ENCODE data around the gene CCDC57.

The CCDC57 gene

GRCh38 chr17:82056729-82057621 lies 155.7 kb downstream of the CCDC57 start:
- no peak for DNase-seq

DNA sequence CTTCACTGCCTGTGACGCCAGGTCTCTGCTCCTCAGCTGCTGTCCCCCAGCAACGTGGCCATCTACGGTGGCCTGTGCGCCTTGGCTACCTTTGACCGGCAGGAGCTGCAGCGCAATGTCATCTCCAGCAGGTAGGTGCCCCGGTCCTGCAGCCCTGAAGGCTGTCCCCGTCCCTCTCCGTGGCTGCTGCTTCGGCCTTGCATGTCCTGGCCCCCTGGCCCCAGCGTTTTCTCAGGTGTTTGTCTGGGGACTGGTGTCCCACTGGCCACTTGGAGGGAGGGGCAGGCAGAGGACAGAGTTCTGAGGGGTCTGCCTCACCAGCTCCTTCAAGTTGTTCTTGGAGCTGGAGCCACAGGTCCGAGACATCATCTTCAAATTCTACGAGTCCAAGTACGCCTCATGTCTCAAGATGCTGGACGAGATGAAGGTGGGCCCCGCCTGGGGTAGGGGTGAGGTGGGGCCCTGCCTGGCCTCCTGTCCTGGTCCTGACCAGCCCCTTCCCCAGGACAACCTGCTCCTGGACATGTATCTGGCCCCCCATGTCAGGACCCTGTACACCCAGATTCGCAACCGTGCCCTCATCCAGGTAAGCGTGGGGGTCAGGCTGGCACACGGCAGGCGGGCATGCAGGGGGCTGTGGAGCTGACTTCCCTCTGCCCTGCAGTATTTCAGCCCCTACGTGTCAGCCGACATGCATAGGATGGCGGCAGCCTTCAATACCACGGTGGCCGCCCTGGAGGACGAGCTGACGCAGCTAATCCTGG lies 156.5 kb downstream of the CCDC57 start:
- DNase-seq, result no peak

DNA sequence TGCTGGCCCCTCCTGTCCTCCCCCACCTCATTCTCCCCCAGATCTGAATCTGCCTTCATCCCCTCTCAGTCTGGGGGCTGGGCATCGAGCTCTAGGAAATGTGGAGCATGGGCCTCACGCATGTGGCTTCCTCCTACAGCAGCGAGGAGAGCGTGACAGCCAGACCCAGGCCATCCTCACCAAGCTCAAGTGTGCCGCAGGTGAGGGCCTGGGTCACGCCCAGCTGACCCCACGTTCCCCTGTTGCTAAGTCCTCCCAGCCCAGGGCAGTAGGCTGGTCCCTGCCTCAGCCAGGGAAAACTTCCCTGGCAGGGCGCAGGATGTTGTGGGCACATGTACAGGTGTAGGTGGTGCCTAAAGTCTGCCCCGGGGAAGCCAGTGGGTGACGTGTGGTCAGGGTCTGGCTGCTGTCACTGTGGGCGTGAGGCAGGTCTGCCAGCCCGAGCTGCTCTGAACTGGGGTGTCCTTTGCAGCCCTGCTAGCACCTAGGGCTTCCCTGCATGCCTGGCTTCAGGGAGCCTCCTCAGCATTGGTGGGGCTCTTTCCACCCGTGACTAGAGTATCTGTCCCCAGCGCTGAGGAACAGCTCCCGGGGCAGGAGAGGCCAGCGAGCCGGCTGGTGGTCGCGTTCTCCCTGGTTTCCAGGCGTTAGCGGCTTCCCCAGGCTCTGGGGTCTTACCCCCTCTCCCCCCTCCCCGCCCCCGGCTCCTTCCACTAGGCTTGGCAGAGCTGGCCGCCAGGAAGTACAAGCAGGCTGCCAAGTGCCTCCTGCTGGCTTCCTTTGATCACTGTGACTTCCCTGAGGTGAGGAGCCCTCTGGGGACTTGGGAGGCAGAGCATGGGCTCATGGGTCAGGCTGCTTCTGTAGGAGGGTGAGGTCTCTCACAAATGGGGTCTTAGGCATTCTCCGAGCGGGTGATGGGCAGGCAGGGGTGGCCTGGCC lies 157.3 kb downstream of the CCDC57 start:
- DNase-seq, result no peak

DNA sequence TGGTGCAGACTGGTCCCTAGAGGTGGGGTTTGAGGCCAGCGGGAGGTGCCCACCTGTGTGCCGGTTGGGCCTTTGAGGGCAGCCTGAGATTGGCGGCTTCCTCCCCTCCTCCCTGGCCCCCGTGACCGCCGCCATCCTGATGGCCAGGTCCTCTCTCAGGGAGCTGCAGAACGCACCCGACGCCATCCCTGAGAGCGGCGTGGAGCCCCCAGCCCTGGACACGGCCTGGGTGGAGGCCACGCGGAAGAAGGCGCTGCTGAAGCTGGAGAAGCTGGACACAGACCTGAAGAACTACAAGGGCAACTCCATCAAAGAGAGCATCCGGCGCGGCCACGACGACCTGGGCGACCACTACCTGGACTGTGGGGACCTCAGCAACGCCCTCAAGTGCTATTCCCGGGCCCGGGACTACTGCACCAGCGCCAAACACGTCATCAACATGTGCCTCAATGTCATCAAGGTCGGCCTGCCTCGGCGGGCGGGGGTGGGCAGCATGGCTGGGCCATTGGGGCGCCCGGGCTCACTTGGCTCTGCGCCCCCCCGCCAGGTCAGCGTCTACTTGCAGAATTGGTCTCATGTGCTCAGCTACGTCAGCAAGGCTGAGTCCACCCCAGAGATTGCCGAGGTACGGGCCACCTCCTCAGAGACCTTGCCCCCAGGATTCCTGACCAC lies 158.2 kb downstream of the CCDC57 start:
- no peak for DNase-seq

DNA sequence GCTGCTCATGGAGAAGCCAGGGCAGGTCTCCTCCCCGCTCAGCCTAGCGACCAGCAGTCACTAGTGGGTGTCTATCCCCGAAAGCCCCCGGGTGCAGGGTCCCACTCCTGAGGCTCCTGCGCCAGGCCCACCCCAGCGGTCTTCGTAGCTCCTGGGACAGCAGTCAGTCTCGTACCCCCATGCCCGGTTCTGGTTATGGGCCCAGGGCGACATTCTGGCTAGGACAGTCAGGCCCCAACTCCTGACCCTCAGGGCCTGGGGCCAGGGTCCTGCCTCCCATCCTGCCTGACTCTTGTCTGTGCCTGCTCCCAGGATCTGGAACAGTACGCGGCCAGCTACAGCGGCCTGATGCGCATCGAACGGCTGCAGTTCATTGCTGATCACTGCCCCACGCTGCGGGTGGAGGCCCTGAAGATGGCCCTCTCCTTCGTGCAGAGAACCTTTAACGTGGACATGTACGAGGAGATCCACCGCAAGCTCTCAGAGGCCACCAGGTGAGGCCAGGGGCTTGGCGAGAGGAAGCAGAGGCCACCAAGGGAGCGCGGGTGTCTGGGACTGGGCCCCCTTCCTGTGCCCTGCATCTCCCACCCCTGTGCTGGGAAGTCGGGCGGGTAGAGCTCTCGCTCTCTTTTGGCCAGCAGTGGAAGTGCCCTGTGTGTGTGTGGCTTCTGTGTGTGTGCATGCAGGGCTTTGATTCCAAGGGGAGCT lies 158.9 kb downstream of the CCDC57 start:
- no peak for DNase-seq

GRCh38 chr17:82053130-82053529 lies 159.5 kb downstream of the CCDC57 start:
- DNase-seq, result no peak

DNA sequence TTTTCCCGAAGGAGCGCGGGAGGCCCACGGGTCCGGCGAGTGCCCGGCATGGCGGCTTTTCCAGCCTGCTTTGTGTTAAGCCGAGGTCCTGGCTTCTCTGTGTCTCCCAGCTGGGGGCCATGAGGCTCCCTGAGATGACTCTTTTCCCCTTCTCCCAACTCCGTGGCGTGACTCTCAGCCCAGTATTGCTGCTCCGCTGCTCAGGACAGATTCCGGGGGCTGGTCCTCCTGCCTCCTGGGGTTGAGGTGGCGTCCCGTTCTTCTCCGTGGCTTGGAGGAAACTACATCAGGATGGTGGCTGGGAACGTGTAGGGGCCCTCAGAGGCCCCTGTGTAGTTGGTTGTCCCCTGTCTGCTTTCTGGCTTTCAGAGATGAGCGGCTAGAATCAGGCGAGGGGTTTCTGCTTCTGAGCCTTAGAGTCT lies 160.0 kb downstream of the CCDC57 start:
- DNase-seq, result no peak

DNA sequence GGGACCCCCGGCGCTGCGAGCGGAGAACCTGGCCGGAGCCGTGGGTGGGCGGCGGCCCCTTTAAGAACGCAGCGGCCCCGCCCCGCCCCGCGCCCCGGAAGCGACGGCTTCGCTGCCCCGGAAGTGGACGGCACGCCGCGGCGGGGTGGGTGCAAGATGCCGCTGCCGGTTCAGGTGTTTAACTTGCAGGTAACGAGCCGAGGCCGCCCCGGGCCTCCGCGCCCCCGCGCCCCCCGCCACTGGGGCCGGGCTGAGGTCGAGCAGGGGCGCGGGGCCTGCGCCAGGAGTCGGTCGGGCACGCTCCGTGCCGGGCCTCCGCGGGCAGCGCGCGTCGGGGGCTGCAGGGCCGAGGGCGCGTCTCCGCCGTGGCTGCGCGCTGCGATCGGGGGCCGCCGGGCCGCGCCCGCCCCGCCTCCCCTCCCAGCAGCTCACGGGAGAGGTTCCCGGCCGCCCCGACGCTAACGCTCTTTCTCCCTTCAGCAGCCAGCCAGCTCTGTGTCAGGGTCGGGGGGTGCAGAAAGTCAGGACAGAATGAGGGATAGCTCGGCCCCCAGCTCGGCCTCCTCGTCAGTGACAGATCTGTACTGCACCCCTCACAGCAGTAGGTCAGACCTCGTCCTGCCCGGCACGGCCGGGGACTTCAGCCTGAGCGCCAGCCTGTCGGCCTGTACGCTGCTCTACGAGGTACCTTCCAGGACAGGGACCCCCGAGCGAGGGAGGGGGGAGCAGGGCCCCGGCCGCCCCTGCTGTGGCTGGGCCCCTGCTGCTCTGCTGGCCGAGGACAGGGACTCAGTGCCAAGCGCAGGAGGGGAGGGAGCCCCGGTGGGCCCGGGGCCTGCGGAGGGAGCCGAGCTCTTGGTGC lies 160.6 kb downstream of the CCDC57 start, which contains the start of the genes GPS1 and RFNG:
GPS1 (plus strand) TSS at position 123 of the 862 bp plus-strand sequence; CDS start at position 157, 34 bp downstream.
RFNG (minus strand) TSS at position 36 of the 862 bp plus-strand sequence. CDS start 45 bp downstream, outside the sequence.
- peak; percentile 88 for DNase-seq
